Measurements from ENCODE around the gene UNC5B. TPM values are rescaled to one million over a fixed set of nuclear protein-coding genes. Genes with fewer than 3 reads are reported as not detected.

Gene UNC5B
- total RNA-seq, 1 experiment from 2014 or later: 22.0 TPM

DNA sequence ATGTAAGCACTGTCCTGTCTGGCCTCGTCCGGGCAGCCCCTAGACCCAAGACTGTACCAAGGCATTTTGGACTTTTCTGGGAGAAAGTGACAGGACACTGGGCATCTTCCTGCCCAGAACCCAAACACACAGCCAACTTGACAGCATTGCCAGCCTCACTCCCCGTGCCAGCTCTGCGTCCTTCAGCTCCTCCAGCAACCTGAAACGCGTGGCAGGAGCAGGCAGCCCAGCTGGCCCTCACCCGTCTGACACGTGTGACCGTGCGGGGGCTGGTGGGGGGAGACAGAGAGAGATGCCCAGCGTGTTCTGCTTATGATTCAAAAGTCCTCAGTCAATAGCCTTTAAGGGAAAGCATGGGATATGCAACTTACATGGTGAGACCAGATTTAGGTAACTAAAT, 56.4 kb downstream of the UNC5B start:
- Histone ChIP-seq H3K27ac (ENCODE audit: low read depth, low read length) (no peak overlapping the region), H4K20me1 (ENCODE audit: insufficient read depth) (no peaks in the 10 kb centered on the region), H3K9me3 (ENCODE audit: control insufficient read depth in 1 of 2, insufficient read depth in 1 of 2, low read depth in 1 of 2, low read length in 2 of 2) (no peaks in the 10 kb centered on the region), H3K79me2 (ENCODE audit: insufficient read depth, low read length) (no peaks in the 10 kb centered on the region), H3K36me3 (ENCODE audit: control insufficient read depth in 1 of 2, insufficient read depth in 2 of 2, low read length in 2 of 2) (no peaks in the 10 kb centered on the region), H3K9ac (ENCODE audit: low read length) (no peak overlapping the region), H3K9me2 (ENCODE audit: insufficient read depth) (no peaks in the 10 kb centered on the region), H3K4me2 (ENCODE audit: low read length) (no peak overlapping the region), H3K4me1 (ENCODE audit: control insufficient read depth in 1 of 2, insufficient read depth in 2 of 2, low read length in 2 of 2) (peaks cover 12 to 29% of the 10 kb centered on the region in 2 experiments; a peak in 3 of 4 replicates), H2AFZ (ENCODE audit: low read depth, low read length, poor library complexity, severe bottlenecking) (no peak overlapping the region), H3K27me3 (ENCODE audit: insufficient read depth, low read length) (no peaks in the 10 kb centered on the region), H3K4me3 (replicated peaks in 1 of 2; ENCODE audit: low read depth in 1 of 2, low read length in 2 of 2) (no peak overlapping the region)
- ATAC-seq (no peak), DNase-seq (ENCODE audit: low read depth, low spot score) (no peak)
- ChIA-PET RAD21 (ENCODE audit: low non-redundant PET in 1 of 2, low total read pairs in 2 of 2, uncharacterized antibody in 2 of 2, unreplicated experiment in 2 of 2) (no interaction called here), POLR2A (no interaction called here), CTCF (interaction anchor here (1.1 to 1.4 kb wide), 3 partner anchors 9 to 51 kb away, joined by 3 to 4 read pairs (median 3); no protein-coding TSS in a partner anchor)
- no TSS peak for BruUV-seq (replicated peaks)
- no peak for TF ChIP-seq EGR1 (IDR thresholded peaks at IDR 0.05; ENCODE audit: low read depth)
- no peak for TF ChIP-seq RAD21 (IDR thresholded peaks at IDR 0.05; ENCODE audit: low read depth)
- no peak for TF ChIP-seq SIN3A (IDR thresholded peaks at IDR 0.05; ENCODE audit: low read depth)
- TF ChIP-seq ELF1 (IDR thresholded peaks at IDR 0.05; ENCODE audit: borderline replicate concordance, low read depth): no peak
- no peak for TF ChIP-seq POLR2A (IDR thresholded peaks at IDR 0.05; ENCODE audit: borderline replicate concordance, extremely low read depth, insufficient read depth, insufficient read length)
- TF ChIP-seq EZH2 (IDR thresholded peaks at IDR 0.05): no peak
- TF ChIP-seq FOSL1 (IDR thresholded peaks at IDR 0.05; ENCODE audit: low read depth): no peak
- TF ChIP-seq MAX (IDR thresholded peaks at IDR 0.05): no peak
- TF ChIP-seq SP1 (IDR thresholded peaks at IDR 0.05; ENCODE audit: low read depth): no peak
- TF ChIP-seq, protein P1, sequence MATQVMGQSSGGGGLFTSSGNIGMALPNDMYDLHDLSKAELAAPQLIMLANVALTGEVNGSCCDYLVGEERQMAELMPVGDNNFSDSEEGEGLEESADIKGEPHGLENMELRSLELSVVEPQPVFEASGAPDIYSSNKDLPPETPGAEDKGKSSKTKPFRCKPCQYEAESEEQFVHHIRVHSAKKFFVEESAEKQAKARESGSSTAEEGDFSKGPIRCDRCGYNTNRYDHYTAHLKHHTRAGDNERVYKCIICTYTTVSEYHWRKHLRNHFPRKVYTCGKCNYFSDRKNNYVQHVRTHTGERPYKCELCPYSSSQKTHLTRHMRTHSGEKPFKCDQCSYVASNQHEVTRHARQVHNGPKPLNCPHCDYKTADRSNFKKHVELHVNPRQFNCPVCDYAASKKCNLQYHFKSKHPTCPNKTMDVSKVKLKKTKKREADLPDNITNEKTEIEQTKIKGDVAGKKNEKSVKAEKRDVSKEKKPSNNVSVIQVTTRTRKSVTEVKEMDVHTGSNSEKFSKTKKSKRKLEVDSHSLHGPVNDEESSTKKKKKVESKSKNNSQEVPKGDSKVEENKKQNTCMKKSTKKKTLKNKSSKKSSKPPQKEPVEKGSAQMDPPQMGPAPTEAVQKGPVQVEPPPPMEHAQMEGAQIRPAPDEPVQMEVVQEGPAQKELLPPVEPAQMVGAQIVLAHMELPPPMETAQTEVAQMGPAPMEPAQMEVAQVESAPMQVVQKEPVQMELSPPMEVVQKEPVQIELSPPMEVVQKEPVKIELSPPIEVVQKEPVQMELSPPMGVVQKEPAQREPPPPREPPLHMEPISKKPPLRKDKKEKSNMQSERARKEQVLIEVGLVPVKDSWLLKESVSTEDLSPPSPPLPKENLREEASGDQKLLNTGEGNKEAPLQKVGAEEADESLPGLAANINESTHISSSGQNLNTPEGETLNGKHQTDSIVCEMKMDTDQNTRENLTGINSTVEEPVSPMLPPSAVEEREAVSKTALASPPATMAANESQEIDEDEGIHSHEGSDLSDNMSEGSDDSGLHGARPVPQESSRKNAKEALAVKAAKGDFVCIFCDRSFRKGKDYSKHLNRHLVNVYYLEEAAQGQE (IDR thresholded peaks at IDR 0.05; ENCODE audit: low read depth): no peak
- no peak for TF ChIP-seq CTCF (IDR thresholded peaks at IDR 0.05 in 2 of 3, conservative IDR thresholded peaks at IDR 0.05 in 1 of 3; ENCODE audit: borderline replicate concordance in 1 of 3, insufficient read depth in 1 of 3, low read depth in 2 of 3, low read length in 2 of 3)
- no peak for TF ChIP-seq POLR2AphosphoS5 (IDR thresholded peaks at IDR 0.05; ENCODE audit: low read depth, low read length)
- TF ChIP-seq YY1 (IDR thresholded peaks at IDR 0.05; ENCODE audit: extremely low read depth, insufficient replicate concordance, low read depth, low read length): no peak
- TF ChIP-seq ZFX (IDR thresholded peaks at IDR 0.05): no peak
- no peak for TF ChIP-seq CBX3 (IDR thresholded peaks at IDR 0.05; ENCODE audit: low read depth)
- no peak for TF ChIP-seq SRF (IDR thresholded peaks at IDR 0.05; ENCODE audit: low read depth)
- TF ChIP-seq ZNF274 (IDR thresholded peaks at IDR 0.05; ENCODE audit: low read depth, low read length): no peak
- no peak for TF ChIP-seq JUND (IDR thresholded peaks at IDR 0.05)
- intact Hi-C loops (cut with micrococcal nuclease): loop anchor here (2.0 kb wide), 1 partner anchor 56 kb away; the partner anchor contains the start of gene UNC5B

Measured in HCT116 (cell line).